GM12878 (cell line): ENCODE results near the gene CFAP57. TPM values are rescaled to one million over a fixed set of nuclear protein-coding genes. Genes with fewer than 3 reads are reported as not detected.

ENCODE experiments used
- CBX3 ChIP-seq: fragments of 200-600 bp; sonication (generic); IDR thresholded peaks from 2 replicates; pipeline ENCODE4 v1.6.1; 2016; ENCODE audit warnings: low read depth, borderline replicate concordance
- MAX ChIP-seq: IDR thresholded peaks from 2 replicates; pipeline ENCODE4 v1.6.1; 2012; ENCODE audit warnings: low read depth, low read length, improper control_type of control experiment
- REST ChIP-seq: IDR thresholded peaks from 2 replicates; pipeline ENCODE4 v1.6.1; 2012; ENCODE audit warnings: mild to moderate bottlenecking, low read depth, low read length
- SREBF2 ChIP-seq: IDR thresholded peaks from 2 replicates; pipeline ENCODE4 v1.6.1; 2012; ENCODE audit warnings: mild to moderate bottlenecking, low read length
- polyA plus RNA-seq, 11 experiments: library from polyadenylated mRNA; depleted of rRNA in 4 of 11; unstranded in 6 of 11; stranded (reverse) in 5 of 11; fragments of >200 nt; fragmentation: Nextera tagmentation in 4 of 11; fragmentation: Illumina TruSeq in 1 of 11; extraction: Ambion mirVana in 4 of 11; extraction: Trizol in 1 of 11; gene quantifications; 1 replicate in 1 of 11; 2 replicates in 10 of 11; pipeline versions ENCODE4 v1.2.1 to v1.2.3, GENCODE V29; 2011 to 2016; ENCODE audit warnings: inconsistent platforms in 2 of 11, missing spikeins in 2 of 11, low read depth in 1 of 11
- total RNA-seq, 4 experiments: library from RNA; depleted of rRNA in 3 of 4; stranded (reverse); fragments of >200 nt in 3 of 4; fragmentation: Illumina TruSeq in 1 of 4; extraction: Trizol in 1 of 4; gene quantifications; 2 replicates each; pipeline versions ENCODE4 v1.2.1 to v1.2.3, GENCODE V29; 2013 to 2021
- TF ChIP-seq, protein P1 (sequence below): fragments of 450-650 bp; formaldehyde crosslinking; IDR thresholded peaks from 2 replicates; pipeline ENCODE4 v1.4.0; 2022; ENCODE audit warnings: mild to moderate bottlenecking, moderate library complexity
- TF ChIP-seq, protein P2 (sequence below): fragments of 450-650 bp; IDR thresholded peaks from 2 replicates; pipeline ENCODE4 v1.6.1; 2017; ENCODE audit warnings: mild to moderate bottlenecking

Gene CFAP57
- total and polyA plus RNA-seq, 10 of the 15 experiments (the other 5 are each of a cell fraction or from before 2014, with no cell fraction given), result 0.45 to 4.8 (median 1.3) TPM

DNA sequence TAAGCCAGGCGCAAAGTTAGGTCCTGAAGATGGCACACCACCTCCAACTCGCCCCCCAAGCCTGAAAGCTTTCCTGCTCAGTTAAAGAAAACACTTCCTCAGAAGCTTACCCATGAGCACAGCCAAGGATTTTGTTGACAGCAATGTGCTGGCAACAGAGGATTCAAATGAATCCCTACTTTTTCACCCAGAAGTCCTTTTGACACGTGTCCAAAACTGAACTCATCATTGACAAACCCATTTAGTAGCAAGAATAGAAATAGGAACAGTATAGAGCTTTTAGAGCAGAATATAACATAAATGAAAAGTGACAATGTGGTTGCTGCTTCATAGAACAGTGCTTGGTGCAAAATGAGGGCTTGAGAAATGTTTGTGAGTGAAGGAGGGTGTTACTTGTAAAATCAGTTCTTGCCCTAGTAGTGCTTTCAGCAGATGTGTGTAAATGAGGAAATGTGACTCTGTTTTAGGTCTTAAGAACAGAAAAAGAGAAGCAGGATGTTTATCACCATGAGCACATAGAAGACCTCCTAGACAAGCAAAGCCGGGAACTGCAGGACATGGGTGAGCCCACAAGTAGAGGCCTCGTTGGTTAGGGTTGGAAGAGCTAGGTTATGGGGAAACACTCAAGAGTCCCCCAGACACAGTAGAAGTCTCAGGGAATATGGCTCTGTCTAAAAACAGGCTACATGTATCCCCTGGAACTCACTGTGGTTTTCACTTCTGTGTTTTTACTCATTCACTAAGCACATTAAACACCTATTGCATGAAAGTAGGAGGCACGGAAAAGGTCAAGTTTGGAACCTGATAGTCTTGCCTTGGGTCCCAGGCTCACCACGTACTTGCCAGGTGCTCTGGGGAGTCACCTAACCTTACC is 49.0 kb downstream of the CFAP57 start (continued):
- TF ChIP-seq REST (no peak), CBX3 (no peak), MAX (no peak), SREBF2 (no peak)
- TF ChIP-seq, protein P1, sequence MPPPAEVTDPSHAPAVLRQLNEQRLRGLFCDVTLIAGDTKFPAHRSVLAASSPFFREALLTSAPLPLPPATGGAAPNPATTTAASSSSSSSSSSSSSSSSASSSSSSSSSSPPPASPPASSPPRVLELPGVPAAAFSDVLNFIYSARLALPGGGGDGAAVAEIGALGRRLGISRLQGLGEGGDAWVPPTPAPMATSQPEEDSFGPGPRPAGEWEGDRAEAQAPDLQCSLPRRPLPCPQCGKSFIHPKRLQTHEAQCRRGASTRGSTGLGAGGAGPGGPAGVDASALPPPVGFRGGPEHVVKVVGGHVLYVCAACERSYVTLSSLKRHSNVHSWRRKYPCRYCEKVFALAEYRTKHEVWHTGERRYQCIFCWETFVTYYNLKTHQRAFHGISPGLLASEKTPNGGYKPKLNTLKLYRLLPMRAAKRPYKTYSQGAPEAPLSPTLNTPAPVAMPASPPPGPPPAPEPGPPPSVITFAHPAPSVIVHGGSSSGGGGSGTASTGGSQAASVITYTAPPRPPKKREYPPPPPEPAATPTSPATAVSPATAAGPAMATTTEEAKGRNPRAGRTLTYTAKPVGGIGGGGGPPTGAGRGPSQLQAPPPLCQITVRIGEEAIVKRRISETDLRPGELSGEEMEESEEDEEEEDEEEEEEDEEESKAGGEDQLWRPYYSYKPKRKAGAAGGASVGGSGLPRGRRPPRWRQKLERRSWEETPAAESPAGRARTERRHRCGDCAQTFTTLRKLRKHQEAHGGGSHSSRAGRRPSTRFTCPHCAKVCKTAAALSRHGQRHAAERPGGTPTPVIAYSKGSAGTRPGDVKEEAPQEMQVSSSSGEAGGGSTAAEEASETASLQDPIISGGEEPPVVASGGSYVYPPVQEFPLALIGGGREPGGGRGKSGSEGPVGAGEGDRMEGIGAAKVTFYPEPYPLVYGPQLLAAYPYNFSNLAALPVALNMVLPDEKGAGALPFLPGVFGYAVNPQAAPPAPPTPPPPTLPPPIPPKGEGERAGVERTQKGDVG (CRISPR knock-in tag), result no peak
- TF ChIP-seq, protein P2, sequence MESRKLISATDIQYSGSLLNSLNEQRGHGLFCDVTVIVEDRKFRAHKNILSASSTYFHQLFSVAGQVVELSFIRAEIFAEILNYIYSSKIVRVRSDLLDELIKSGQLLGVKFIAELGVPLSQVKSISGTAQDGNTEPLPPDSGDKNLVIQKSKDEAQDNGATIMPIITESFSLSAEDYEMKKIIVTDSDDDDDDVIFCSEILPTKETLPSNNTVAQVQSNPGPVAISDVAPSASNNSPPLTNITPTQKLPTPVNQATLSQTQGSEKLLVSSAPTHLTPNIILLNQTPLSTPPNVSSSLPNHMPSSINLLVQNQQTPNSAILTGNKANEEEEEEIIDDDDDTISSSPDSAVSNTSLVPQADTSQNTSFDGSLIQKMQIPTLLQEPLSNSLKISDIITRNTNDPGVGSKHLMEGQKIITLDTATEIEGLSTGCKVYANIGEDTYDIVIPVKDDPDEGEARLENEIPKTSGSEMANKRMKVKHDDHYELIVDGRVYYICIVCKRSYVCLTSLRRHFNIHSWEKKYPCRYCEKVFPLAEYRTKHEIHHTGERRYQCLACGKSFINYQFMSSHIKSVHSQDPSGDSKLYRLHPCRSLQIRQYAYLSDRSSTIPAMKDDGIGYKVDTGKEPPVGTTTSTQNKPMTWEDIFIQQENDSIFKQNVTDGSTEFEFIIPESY, result no peak
